GM12874 (cell line): ENCODE data around the gene STAM.

Experiments used
- CTCF ChIP-seq: IDR thresholded peaks from 2 replicates; pipeline ENCODE4 v1.5.1; 2011; ENCODE audit warnings: low read depth, mild to moderate bottlenecking, control low read depth, low read length, moderate library complexity; ENCODE audit not compliant: insufficient read depth

Gene STAM

GRCh38 chr10:17657103-17657500, 13.2 kb downstream of the STAM start:
- no peak for TF ChIP-seq CTCF

GRCh38 chr10:17659365-17659764, 15.4 kb downstream of the STAM start:
- TF ChIP-seq CTCF, result no peak

- TF ChIP-seq CTCF, result no peak
These were observed 17.0 kb downstream of the STAM start for GRCh38 chr10:17660921-17661320.

- TF ChIP-seq CTCF, result no peak
These were observed 17.6 kb downstream of the STAM start for GRCh38 chr10:17661510-17661909.

- TF ChIP-seq CTCF, result no peak
These were observed 18.5 kb downstream of the STAM start for GRCh38 chr10:17662193-17663138.

- TF ChIP-seq CTCF, result no peak
These were observed 19.5 kb downstream of the STAM start for GRCh38 chr10:17663450-17663849.

- no peak for TF ChIP-seq CTCF
These were observed 21.8 kb downstream of the STAM start for GRCh38 chr10:17665747-17666146.
